ENCODE data around the gene TMEM140.

Gene TMEM140

GRCh38 chr7:135180122-135180521 is 32.2 kb downstream of the TMEM140 start:
- ATAC-seq = no peak

GRCh38 chr7:135181261-135181928 is 33.5 kb downstream of the TMEM140 start:
- ATAC-seq = no peak
- TF ChIP-seq BACH2 (CRISPR knock-in tag; IDR thresholded peaks at IDR 0.05; ENCODE audit: borderline replicate concordance) (no peak), ZFP3 (CRISPR knock-in tag; IDR thresholded peaks at IDR 0.05) (no peak), TOX (CRISPR knock-in tag; IDR thresholded peaks at IDR 0.05; ENCODE audit: borderline replicate concordance) (no peak), PPARA (CRISPR knock-in tag; IDR thresholded peaks at IDR 0.05; ENCODE audit: borderline replicate concordance) (no peak), RARB (CRISPR knock-in tag; IDR thresholded peaks at IDR 0.05) (no peak), ESRRG (CRISPR knock-in tag; IDR thresholded peaks at IDR 0.05) (no peak), CSDC2 (CRISPR knock-in tag; IDR thresholded peaks at IDR 0.05) (no peak), ISL1 (CRISPR knock-in tag; IDR thresholded peaks at IDR 0.05) (no peak), TCF4 (CRISPR knock-in tag; IDR thresholded peaks at IDR 0.05; ENCODE audit: borderline replicate concordance) (no peak), ZNF8 (CRISPR knock-in tag; IDR thresholded peaks at IDR 0.05) (no peak), GLIS3 (CRISPR knock-in tag; IDR thresholded peaks at IDR 0.05) (no peak), ZFP30 (CRISPR knock-in tag; IDR thresholded peaks at IDR 0.05) (no peak), ARNTL (CRISPR knock-in tag; IDR thresholded peaks at IDR 0.05; ENCODE audit: borderline replicate concordance, low read depth) (no peak), ZNF70 (CRISPR knock-in tag; IDR thresholded peaks at IDR 0.05) (no peak)
- TF ChIP-seq, protein P1, sequence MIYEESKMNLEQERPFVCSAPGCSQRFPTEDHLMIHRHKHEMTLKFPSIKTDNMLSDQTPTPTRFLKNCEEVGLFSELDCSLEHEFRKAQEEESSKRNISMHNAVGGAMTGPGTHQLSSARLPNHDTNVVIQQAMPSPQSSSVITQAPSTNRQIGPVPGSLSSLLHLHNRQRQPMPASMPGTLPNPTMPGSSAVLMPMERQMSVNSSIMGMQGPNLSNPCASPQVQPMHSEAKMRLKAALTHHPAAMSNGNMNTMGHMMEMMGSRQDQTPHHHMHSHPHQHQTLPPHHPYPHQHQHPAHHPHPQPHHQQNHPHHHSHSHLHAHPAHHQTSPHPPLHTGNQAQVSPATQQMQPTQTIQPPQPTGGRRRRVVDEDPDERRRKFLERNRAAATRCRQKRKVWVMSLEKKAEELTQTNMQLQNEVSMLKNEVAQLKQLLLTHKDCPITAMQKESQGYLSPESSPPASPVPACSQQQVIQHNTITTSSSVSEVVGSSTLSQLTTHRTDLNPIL (CRISPR knock-in tag; IDR thresholded peaks at IDR 0.05; ENCODE audit: low read depth) = no peak
- TF ChIP-seq, protein P2, sequence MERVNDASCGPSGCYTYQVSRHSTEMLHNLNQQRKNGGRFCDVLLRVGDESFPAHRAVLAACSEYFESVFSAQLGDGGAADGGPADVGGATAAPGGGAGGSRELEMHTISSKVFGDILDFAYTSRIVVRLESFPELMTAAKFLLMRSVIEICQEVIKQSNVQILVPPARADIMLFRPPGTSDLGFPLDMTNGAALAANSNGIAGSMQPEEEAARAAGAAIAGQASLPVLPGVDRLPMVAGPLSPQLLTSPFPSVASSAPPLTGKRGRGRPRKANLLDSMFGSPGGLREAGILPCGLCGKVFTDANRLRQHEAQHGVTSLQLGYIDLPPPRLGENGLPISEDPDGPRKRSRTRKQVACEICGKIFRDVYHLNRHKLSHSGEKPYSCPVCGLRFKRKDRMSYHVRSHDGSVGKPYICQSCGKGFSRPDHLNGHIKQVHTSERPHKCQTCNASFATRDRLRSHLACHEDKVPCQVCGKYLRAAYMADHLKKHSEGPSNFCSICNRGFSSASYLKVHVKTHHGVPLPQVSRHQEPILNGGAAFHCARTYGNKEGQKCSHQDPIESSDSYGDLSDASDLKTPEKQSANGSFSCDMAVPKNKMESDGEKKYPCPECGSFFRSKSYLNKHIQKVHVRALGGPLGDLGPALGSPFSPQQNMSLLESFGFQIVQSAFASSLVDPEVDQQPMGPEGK (CRISPR knock-in tag; IDR thresholded peaks at IDR 0.05; ENCODE audit: borderline replicate concordance) = no peak
- TF ChIP-seq, protein P3, sequence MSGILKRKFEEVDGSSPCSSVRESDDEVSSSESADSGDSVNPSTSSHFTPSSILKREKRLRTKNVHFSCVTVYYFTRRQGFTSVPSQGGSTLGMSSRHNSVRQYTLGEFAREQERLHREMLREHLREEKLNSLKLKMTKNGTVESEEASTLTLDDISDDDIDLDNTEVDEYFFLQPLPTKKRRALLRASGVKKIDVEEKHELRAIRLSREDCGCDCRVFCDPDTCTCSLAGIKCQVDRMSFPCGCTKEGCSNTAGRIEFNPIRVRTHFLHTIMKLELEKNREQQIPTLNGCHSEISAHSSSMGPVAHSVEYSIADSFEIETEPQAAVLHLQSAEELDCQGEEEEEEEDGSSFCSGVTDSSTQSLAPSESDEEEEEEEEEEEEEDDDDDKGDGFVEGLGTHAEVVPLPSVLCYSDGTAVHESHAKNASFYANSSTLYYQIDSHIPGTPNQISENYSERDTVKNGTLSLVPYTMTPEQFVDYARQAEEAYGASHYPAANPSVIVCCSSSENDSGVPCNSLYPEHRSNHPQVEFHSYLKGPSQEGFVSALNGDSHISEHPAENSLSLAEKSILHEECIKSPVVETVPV (CRISPR knock-in tag; IDR thresholded peaks at IDR 0.05) = no peak

More at GRCh38 chr7:135180122-135180521, 32.2 kb downstream of the TMEM140 start:
- TF ChIP-seq GLIS3 (CRISPR knock-in tag; IDR thresholded peaks at IDR 0.05) (no peak), TSHZ2 (CRISPR knock-in tag; IDR thresholded peaks at IDR 0.05) (no peak), PPARA (CRISPR knock-in tag; IDR thresholded peaks at IDR 0.05; ENCODE audit: borderline replicate concordance) (no peak)
- TF ChIP-seq, protein P2 (CRISPR knock-in tag; IDR thresholded peaks at IDR 0.05; ENCODE audit: borderline replicate concordance) = no peak

- ATAC-seq = no peak
- TF ChIP-seq ZFP3 (CRISPR knock-in tag; IDR thresholded peaks at IDR 0.05) (no peak), ESRRG (CRISPR knock-in tag; IDR thresholded peaks at IDR 0.05) (no peak), SNAI2 (CRISPR knock-in tag; IDR thresholded peaks at IDR 0.05) (no peak), POU6F1 (CRISPR knock-in tag; IDR thresholded peaks at IDR 0.05; ENCODE audit: borderline replicate concordance, low read depth) (no peak), PPARA (CRISPR knock-in tag; IDR thresholded peaks at IDR 0.05; ENCODE audit: borderline replicate concordance) (no peak)
- TF ChIP-seq, protein P1 (CRISPR knock-in tag; IDR thresholded peaks at IDR 0.05; ENCODE audit: low read depth) = no peak
- TF ChIP-seq, protein P3 (CRISPR knock-in tag; IDR thresholded peaks at IDR 0.05) = no peak
These were observed 34.2 kb downstream of the TMEM140 start for GRCh38 chr7:135181929-135182678.
